Tibial nerve (tissue), 4 donors: Measurements from ENCODE around the gene RGS7. TPM values are rescaled to one million over a fixed set of nuclear protein-coding genes. Genes with fewer than 3 reads are reported as not detected.

Experiments used
- DNase-seq, 2 donors: peaks; one replicate each; pipeline ENCODE4 v3.0.0-alpha.2; 2019; ENCODE audit warnings: low spot score in 2 of 2
- H3K27ac ChIP-seq, 4 donors: fragments of 200-600 bp; sonication (generic) in 3 of 4; one replicate each; pipeline ENCODE4 v1.5.1; 2017 to 2019; ENCODE audit warnings: mild to moderate bottlenecking in 1 of 4
- H3K27me3 ChIP-seq, 2 donors: fragments of 200-600 bp; sonication (generic) in 1 of 2; one replicate each; pipeline versions ENCODE4 v1.5.1 to v1.6.0; 2017 to 2019
- H3K36me3 ChIP-seq, 3 donors: fragments of 200-600 bp; sonication (generic); one replicate each; pipeline ENCODE4 v1.5.1; 2018 to 2019
- H3K4me1 ChIP-seq, 4 donors: fragments of 200-600 bp; sonication (generic) in 3 of 4; one replicate each; pipeline ENCODE4 v1.5.1; 2017 to 2019
- H3K4me3 ChIP-seq, 4 donors: fragments of 200-600 bp; sonication (generic) in 3 of 4; one replicate each; pipeline ENCODE4 v1.5.1; 2017 to 2019; ENCODE audit warnings: mild to moderate bottlenecking in 1 of 4, moderate library complexity in 1 of 4
- H3K9me3 ChIP-seq, 4 donors: fragments of 200-600 bp; sonication (generic) in 3 of 4; one replicate each; pipeline ENCODE4 v1.5.1; 2017 to 2019
- CTCF ChIP-seq, 5 experiments: fragments of 200-600 bp in 3 of 5; fragments of 450-650 bp in 2 of 5; sonication (generic) in 3 of 5; IDR thresholded peaks; one replicate each; pipeline ENCODE4 v1.5.1; 2016 to 2019; ENCODE audit warnings: antibody characterized with exemption in 5 of 5, mild to moderate bottlenecking in 3 of 5, moderate library complexity in 2 of 5
- EP300 ChIP-seq, 2 donors: sonication (generic); formaldehyde crosslinking; IDR thresholded peaks; one replicate each; pipeline ENCODE4 v1.6.1; 2017; ENCODE audit warnings: antibody characterized with exemption in 2 of 2, mild to moderate bottlenecking in 1 of 2
- POLR2A ChIP-seq, 2 donors: fragments of 450-650 bp; IDR thresholded peaks; one replicate each; pipeline ENCODE4 v1.6.1; 2017; ENCODE audit warnings: antibody characterized with exemption in 2 of 2, mild to moderate bottlenecking in 2 of 2, moderate library complexity in 2 of 2
- WGBS, 2 donors: methylation state at CpG; one replicate each; pipeline ENCODE4 v1.1.5; 2018; 5-methylcytosine and 5-hydroxymethylcytosine counted together
- total RNA-seq, 4 donors: library from RNA; depleted of rRNA; stranded (reverse); fragments of >200 nt; gene quantifications; one replicate each; pipeline ENCODE4 v1.1.0, GENCODE V29; 2016

RGS7 gene
- total RNA-seq, 4 donors from 2014 or later = 0.39 to 1.5 (median 1.0) TPM; not detected in 1

GRCh38 chr1:240836271-240836670 lies 520.7 kb downstream of the RGS7 start:
- H3K27me3 ChIP-seq = no peaks in the 10 kb centered on the region
- H3K27ac ChIP-seq = no peak overlapping the region
- H3K4me1 ChIP-seq = peaks cover 0 to 2% (median 0%) of the 10 kb centered on the region in 4 donors
- H3K36me3 ChIP-seq = no peaks in the 10 kb centered on the region
- no peaks in the 10 kb centered on the region for H3K9me3 ChIP-seq
- H3K4me3 ChIP-seq = no peak overlapping the region
- 81 to 82% methylated on average over 1 of the region's 1 CpG for WGBS, 2 donors
- TF ChIP-seq CTCF (IDR thresholded peaks at IDR 0.05) = no peak
- TF ChIP-seq POLR2A (IDR thresholded peaks at IDR 0.05) = no peak
- TF ChIP-seq EP300 (IDR thresholded peaks at IDR 0.05) = no peak
- DNase-seq = no peak

GRCh38 chr1:240835291-240835690 lies 521.7 kb downstream of the RGS7 start:
- Histone ChIP-seq H3K4me1 (peaks cover 0 to 5% (median 0%) of the 10 kb centered on the region in 4 donors), H3K9me3 (no peaks in the 10 kb centered on the region), H3K27me3 (no peaks in the 10 kb centered on the region), H3K27ac (no peak overlapping the region), H3K4me3 (no peak overlapping the region), H3K36me3 (no peaks in the 10 kb centered on the region)
- 90 to 95% methylated on average over 9 of the region's 9 CpGs for WGBS, 2 donors
- no peak for TF ChIP-seq EP300 (IDR thresholded peaks at IDR 0.05)
- no peak for TF ChIP-seq CTCF (IDR thresholded peaks at IDR 0.05)
- no peak for TF ChIP-seq POLR2A (IDR thresholded peaks at IDR 0.05)
- DNase-seq = no peak

- peaks cover 0 to 5% (median 0%) of the 10 kb centered on the region in 4 donors for H3K4me1 ChIP-seq
- DNase-seq = no peak
- H3K9me3 ChIP-seq = no peaks in the 10 kb centered on the region
- no peaks in the 10 kb centered on the region for H3K36me3 ChIP-seq
- TF ChIP-seq POLR2A (IDR thresholded peaks at IDR 0.05) (no peak), CTCF (IDR thresholded peaks at IDR 0.05) (no peak), EP300 (IDR thresholded peaks at IDR 0.05) (no peak)
- WGBS, 2 donors = 91 to 94% methylated on average over 6 of the region's 6 CpGs
- H3K27ac ChIP-seq = no peak overlapping the region
- H3K4me3 ChIP-seq = no peak overlapping the region
- H3K27me3 ChIP-seq = no peaks in the 10 kb centered on the region
Measured at GRCh38 chr1:240833075-240833474, 523.9 kb downstream of the RGS7 start.

- Histone ChIP-seq H3K9me3 (no peaks in the 10 kb centered on the region), H3K4me1 (peaks cover 0 to 5% (median 0%) of the 10 kb centered on the region in 4 donors), H3K36me3 (no peaks in the 10 kb centered on the region), H3K27ac (no peak overlapping the region), H3K27me3 (no peaks in the 10 kb centered on the region), H3K4me3 (no peak overlapping the region)
- TF ChIP-seq EP300 (IDR thresholded peaks at IDR 0.05) = no peak
- TF ChIP-seq CTCF (IDR thresholded peaks at IDR 0.05) = no peak
- TF ChIP-seq POLR2A (IDR thresholded peaks at IDR 0.05) = no peak
- DNase-seq = no peak
- WGBS, 2 donors = 43 to 44% methylated on average over 3 of the region's 3 CpGs
Measured at GRCh38 chr1:240831922-240832321, 525.1 kb downstream of the RGS7 start.

GRCh38 chr1:240831191-240831631 lies 525.8 kb downstream of the RGS7 start:
- peaks cover 0 to 5% (median 0%) of the 10 kb centered on the region in 4 donors for H3K4me1 ChIP-seq
- H3K36me3 ChIP-seq = no peaks in the 10 kb centered on the region
- no peak for TF ChIP-seq EP300 (IDR thresholded peaks at IDR 0.05)
- H3K4me3 ChIP-seq = no peak overlapping the region
- H3K27ac ChIP-seq = no peak overlapping the region
- 12 to 23% methylated on average over 3 of the region's 3 CpGs for WGBS, 2 donors
- no peaks in the 10 kb centered on the region for H3K27me3 ChIP-seq
- no peak for DNase-seq
- H3K9me3 ChIP-seq = no peaks in the 10 kb centered on the region

GRCh38 chr1:240829487-240829886 lies 527.5 kb downstream of the RGS7 start:
- no peak for DNase-seq
- no peaks in the 10 kb centered on the region for H3K36me3 ChIP-seq
- no peak overlapping the region for H3K27ac ChIP-seq
- no peaks in the 10 kb centered on the region for H3K27me3 ChIP-seq
- H3K4me3 ChIP-seq = no peak overlapping the region
- WGBS, 2 donors = 57 to 78% methylated on average over 3 of the region's 3 CpGs
- peaks cover 0 to 5% (median 0%) of the 10 kb centered on the region in 4 donors for H3K4me1 ChIP-seq
- no peaks in the 10 kb centered on the region for H3K9me3 ChIP-seq
- TF ChIP-seq POLR2A (IDR thresholded peaks at IDR 0.05) (no peak), CTCF (IDR thresholded peaks at IDR 0.05) (no peak), EP300 (IDR thresholded peaks at IDR 0.05) (no peak)
